ENCODE measurements around the gene BCAT1. TPM values are rescaled to one million over a fixed set of nuclear protein-coding genes. Genes with fewer than 3 reads are reported as not detected.

Gene BCAT1
- total and polyA plus RNA-seq, 2 of the 8 experiments (the other 6 are each of a cell fraction or from before 2014, with no cell fraction given), result 19.7 to 263 TPM

- no peak for TF ChIP-seq E2F6 (IDR thresholded peaks at IDR 0.05)
Measured at GRCh38 chr12:24989216-24989615, 40.3 kb upstream of the BCAT1 start (continued).

Measured in H1 (cell line).